GM12873 (cell line): ENCODE data around the gene HEG1.

ENCODE experiments used
- TF ChIP-seq, protein P1 (sequence below): IDR thresholded peaks from 2 replicates; pipeline ENCODE4 v1.5.1; 2012; ENCODE audit warnings: low read depth, mild to moderate bottlenecking, moderate library complexity, low read length, control low read depth; ENCODE audit not compliant: insufficient read depth; ENCODE audit errors: missing control alignments

HEG1 gene

DNA sequence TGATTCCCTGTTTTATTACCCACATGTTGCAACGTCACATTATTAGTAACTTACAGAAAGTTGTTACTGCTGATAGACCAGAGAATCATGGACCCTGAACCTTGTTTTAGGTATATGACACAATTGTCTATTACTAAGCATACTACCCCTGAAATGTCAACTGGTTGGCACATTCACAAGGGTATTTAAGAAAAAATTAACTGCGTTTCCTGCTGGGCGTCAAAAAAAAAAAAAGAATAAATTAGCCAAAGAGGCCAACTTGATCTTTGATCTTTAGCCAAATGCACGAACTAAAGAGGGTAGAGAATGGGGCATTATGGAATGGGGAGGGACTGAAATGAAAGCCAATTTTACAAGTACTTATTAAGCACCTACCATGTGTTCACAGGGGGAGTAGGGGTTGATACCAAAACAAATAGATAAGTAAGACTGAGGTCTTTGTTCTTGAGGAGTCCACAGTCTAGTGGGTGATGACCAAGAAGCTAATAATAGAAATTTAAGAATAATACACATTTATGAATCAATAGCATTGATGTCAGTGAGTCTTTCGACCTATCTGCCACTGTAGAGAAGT, 103.4 kb downstream of the HEG1 start:
- TF ChIP-seq, protein P1, sequence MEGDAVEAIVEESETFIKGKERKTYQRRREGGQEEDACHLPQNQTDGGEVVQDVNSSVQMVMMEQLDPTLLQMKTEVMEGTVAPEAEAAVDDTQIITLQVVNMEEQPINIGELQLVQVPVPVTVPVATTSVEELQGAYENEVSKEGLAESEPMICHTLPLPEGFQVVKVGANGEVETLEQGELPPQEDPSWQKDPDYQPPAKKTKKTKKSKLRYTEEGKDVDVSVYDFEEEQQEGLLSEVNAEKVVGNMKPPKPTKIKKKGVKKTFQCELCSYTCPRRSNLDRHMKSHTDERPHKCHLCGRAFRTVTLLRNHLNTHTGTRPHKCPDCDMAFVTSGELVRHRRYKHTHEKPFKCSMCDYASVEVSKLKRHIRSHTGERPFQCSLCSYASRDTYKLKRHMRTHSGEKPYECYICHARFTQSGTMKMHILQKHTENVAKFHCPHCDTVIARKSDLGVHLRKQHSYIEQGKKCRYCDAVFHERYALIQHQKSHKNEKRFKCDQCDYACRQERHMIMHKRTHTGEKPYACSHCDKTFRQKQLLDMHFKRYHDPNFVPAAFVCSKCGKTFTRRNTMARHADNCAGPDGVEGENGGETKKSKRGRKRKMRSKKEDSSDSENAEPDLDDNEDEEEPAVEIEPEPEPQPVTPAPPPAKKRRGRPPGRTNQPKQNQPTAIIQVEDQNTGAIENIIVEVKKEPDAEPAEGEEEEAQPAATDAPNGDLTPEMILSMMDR: no peak

DNA sequence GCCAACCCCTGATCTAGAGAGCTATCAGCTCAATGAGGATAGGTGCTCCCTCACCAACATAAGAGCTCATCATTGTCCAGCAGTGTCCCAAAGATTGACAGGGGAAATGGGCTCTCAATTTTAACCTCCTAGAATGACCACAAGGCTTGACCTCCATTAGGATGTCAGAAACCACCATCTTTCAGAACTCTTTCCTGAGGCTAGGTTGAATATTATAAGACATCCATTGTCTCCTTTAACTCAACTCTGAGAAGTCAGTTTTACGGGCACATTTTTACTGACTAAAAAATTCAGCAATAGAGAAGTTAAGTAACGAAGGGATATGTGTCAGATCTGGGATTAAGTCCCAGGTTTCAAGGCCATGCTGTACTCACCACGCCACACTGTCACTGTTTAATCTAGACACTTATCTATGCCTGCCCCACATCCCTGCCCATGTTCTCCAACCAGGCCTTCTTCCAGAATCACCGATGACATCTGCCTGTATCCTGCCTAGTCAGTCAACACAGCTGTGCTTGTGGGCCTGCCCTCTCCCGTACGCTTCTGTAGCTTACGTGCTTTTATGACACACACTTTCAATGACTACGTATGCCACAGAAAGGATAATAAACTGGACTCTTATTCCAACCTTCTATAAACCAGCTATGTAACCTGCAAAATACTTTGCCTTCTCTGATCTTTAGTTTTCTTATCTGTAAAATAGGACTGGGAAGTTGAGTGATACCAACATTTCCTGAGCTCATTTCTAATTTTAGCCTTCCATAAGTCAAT, 104.1 kb downstream of the HEG1 start:
- TF ChIP-seq, protein P1: no peak

DNA sequence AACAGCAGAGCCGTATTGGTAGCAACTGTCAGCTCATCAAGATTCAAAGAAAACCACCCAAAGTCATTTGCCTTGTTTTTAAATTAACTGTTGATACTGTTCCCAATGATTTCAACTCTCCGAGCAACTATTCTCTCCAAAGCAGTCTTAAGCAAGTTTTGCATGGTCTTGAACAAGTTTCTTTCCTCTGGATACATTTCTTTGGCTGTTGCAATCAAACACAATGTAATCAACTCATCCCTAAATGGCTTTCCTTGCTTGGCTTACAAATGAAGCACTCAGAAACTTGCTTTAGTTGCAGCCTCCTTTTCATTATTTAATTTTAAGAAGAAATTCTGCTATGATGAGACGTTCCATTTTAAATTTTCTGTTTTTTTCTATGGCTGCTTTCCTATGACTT, 105.8 kb downstream of the HEG1 start:
- TF ChIP-seq, protein P1: no peak

DNA sequence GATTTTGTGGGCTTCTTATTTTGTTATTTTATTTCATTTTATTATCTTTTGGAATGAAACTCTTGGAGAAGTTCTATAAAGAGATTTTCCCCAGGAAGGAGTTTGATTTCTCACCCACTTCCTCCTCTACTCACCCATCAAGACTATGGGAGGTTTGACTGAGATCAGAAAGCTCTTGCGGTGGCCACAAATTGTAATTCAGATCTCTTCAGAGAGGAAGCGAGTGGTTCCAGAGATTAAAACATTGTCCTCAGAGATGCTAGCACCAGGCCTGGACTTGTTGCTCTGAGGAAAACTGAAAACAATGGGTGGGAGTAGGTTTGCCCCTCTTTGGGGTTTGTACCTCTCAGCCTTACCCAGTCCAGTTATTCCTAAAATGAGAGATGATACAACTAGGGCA, 113.2 kb downstream of the HEG1 start:
- TF ChIP-seq, protein P1: no peak

DNA sequence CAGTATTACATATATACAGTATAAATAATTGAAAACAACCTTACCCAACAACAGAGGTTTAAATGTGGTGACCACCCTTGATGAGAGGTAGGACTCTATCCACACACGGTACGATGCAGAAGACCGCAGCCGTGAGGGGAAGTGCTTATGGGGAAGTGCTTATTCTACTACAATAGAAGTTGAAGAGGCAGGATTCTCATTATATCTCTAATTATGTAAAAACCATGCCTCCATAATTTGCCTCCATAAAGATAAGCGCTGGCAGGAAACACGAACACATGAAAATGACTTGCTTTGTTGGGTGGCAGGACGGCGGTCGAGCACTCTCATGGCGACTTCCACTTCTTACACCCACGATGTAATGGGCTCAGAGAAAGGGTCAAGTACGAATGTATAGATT, 114.0 kb downstream of the HEG1 start:
- TF ChIP-seq, protein P1: no peak

DNA sequence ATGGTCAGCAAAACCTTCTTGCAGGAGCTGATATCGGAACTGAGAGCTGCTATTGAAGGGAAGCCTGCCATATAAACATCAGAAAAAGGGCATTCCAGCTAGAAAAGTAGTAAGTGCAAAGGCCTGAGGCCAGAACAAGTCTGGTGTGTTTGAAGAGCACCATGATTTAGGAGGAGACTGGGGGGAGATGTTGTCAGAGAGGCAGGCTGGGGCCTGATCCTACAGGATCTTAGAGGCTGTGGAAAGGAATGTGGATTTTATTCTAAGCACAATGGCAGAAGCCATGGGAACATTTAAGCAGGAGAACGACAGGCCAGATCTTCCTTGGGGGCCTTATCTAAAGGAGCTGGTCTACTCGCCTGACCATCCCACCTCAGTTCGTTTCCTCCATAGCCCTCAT, 116.1 kb downstream of the HEG1 start:
- TF ChIP-seq, protein P1: no peak

DNA sequence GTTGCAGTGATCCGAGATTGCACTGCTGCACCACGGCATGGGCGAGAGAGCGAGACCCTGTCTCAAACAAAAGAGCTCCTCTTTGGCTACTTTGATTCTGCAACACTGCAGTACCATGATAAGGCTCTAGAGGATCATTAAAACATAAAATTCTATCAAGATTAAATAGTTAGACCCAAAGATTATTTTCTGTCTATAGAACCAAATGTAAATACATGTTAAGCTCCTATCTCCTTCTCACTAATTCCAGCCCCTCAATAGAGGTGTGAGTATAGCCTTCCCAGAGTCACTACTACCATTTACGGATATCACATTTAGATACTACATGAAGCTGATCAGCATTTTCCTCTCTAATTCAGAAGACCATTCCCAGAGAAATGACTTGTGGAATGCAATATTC, 116.9 kb downstream of the HEG1 start:
- TF ChIP-seq, protein P1: no peak
